SKM-1 treated with dmso at 0.1 percent for 144 hours (cell line): ENCODE results near the gene LAMA2.

ENCODE experiments used
- DNase-seq: peaks from one replicate; lab custom pipeline; 2025; ENCODE audit not compliant: unreplicated experiment; lab: John Stamatoyannopoulos, UW

LAMA2 gene

DNA sequence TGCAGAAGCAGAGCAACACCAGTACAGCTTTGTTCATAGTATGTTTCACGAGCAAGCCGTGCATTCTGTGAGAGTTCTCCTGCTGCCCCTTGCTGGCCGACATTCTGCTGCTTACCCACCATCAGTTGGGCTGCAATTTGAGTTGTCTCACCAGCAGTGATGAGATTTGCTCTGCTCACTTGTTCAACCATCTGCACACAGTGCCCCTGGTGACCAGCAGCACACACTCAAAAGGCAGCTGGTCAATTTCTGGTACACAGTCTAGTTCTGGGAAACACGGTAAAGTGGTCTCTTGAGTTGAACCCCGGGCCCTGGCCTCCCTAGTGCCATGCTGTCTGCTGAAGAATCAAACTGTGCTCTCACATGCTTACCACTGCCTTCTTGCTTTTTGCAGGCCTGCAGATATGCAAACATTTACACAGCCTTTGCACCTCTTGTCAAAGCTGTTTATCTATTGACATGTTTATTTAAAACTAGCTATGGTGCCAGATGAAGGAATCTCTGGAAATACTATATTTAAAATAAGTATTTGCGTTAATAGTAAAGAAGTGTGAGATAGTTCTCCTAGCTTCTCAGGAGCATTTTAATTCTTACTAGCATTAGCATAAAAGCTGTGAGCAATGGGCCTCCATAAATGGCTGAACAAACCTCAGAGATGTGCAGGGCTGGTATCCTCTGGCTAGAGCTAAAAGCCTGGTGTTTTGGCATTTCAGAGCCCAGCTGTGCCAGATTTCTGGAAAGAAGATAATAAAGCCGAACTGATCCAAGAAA lies 592.7 kb downstream of the LAMA2 start:
- DNase-seq: no peak

DNA sequence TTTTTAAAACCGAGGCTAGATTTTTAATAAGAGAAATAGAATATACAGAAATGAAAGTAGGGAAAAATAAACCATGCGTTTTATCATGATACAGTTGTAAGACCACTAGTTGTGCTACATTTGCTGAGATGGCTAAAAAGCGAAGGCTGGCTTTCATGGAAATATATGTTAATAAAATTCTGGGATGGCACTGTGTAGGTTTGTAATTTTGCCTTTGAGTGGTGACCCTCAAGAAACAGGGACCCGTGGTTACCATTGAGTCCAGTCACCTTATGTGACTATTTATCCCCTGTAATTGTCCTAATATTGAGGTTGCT lies 593.3 kb downstream of the LAMA2 start:
- DNase-seq: no peak

DNA sequence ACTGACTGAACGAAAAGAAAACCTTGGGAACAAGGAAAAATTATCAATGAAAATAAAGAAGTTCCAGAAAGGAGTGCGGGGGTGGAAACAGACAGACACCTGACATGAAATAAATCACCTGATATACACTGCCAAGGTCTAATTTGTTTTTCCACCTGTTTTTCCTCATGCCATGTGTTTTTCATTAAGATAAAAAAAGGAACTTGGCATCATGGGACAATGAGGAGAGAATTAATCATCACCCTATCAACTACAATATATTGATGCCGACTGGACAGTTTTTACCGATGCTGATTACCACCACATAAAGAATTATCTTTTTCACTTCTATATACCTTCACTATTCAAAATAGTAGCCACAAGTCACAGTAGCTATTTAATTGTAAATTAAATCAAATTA lies 593.9 kb downstream of the LAMA2 start:
- DNase-seq: no peak

DNA sequence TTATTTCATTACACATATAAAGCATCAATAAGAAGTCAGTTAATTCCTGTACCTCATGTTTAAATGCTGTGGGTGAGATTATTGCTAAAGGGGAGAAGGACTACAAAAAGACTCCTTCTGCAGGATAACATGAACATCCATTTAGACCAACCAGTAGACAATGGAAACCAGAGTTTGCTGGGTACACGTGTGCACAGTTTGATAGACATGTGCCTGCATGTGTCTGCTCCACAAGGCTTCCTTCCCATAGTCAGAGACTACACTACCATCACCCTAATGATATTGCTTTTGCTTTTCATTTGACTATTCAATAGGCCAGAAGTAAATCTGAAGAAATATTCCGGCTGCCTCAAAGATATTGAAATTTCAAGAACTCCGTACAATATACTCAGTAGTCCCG lies 595.4 kb downstream of the LAMA2 start:
- DNase-seq: no peak

DNA sequence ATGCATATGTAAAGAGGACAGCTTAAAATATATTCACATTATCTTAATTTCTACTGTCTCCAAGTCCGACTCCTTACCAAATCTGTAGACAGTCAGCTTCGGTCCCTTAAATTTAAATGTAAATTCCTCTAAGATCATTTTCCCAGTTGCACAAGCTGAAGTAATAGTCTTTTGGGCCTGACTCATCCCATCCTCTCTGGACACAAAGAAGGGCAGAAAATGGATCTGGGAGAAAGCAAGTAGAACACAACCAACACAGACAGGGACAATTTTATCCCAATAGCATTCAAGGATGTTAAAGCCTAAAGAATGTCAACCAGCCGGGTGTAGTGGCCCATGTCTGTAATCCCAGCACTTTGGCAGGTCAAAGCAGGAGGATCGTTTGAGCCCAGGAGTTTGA lies 598.8 kb downstream of the LAMA2 start:
- DNase-seq: no peak

DNA sequence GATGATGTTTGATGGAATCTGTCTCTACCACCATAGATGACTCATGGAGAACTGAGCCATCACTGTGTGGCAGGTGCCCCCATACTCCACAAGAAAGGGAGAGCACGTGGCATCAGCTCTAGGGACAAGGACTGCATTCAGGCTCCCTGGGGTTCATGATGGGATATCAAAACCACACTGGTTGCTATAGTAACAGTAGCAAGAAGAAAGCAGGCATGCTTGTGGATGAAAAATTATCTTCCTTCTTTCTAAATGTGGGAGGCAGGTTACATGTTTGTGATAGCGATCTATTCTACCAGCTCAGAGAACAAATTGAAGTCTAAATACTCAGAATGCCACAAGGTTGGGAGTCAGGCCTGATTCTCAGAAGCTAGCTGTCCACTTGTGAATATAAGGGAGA lies 602.8 kb downstream of the LAMA2 start:
- DNase-seq: no peak

DNA sequence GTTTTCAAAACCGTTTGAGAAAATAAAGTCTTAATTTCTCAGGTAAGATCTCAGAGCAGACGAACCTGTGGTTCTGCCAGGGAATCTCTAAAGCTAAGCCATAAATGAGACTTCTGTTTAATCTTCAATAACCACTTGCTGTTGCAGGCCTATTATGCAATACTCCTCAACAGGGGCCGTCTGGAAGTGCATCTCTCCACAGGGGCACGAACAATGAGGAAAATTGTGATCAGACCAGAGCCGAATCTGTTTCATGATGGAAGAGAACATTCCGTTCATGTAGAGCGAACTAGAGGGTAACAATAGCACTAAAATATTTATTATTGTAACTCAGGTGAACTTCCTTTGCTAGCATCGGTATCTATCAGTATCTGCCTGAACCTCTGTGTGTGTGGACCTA lies 603.4 kb downstream of the LAMA2 start:
- DNase-seq: no peak

DNA sequence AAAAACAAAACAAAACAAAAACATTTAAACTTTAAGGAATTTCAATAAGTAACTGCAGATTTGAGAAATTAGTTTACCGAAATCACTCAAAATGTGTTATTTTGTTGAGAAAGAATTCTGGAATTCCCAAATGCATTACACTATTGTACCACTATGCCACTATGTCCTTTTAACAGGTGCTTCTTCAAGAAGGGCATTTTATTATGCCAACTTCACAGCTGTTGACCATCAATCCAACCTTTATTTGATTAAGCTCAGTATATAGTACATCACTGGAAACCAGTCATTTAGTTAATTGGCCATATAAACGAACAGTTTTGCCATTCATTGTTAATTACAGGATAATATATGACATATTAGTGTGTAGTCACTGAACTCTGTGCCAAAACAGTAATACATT lies 605.4 kb downstream of the LAMA2 start:
- no peak for DNase-seq

DNA sequence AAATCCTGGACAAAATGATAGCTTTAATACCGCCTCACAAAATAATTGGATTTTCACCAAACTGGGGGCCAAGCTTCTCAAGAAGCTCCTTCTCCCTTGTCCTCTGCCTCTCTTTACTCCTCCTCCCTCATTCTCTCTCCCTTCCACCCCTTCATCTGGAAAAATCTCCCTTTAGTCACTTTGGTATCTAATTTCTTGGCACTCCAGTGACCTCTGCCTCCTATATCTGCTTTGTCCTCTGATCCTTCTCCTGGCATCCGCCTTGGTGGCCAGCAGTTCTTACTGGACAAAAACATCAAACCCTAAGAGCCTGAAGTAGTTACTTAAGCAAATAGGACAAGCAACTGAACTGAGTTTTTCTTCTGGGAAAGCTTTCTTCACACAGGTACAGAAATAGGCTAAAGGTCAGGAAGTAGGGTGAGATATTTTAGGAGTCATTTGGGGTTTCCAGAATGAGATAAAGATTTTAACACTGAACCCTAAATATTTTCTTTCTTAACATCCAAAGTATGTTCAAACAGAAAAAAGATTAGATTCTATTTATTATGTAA lies 606.4 kb downstream of the LAMA2 start:
- DNase-seq: no peak

DNA sequence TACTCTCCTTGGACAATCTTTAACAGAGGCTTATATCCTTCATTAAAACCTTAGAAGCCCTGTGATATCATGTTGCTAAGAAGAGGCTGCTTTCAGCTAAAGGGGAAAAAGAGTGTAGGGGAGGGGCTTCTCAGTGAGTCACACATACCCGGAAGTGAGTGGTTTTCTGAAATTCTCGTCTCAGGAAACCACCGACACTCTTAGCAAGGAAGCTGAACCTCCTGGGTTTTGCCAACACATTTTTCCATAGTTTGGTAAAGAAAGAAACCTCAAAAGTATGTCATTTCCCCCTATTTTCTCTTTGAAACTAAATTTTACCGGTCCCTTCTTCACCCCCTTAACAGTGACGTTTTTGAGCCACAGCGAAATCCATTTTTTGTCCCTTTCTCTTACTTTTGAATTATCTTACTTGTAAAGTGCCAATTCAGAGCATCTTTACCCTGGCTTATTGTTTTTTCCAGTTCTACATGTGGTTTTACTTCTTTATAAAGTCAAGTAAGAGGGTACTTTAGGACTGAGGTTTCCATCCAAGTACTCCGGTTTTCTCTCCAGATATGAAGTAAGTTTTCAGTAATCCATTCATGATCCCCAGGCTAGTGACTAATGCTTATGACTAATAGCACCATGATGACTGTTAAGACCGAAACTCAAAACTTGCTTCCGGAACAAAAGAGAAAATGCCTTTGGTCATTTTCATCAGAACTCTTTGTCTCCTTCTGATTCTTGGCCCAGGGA lies 607.8 kb downstream of the LAMA2 start:
- peak; percentile 89 for DNase-seq

DNA sequence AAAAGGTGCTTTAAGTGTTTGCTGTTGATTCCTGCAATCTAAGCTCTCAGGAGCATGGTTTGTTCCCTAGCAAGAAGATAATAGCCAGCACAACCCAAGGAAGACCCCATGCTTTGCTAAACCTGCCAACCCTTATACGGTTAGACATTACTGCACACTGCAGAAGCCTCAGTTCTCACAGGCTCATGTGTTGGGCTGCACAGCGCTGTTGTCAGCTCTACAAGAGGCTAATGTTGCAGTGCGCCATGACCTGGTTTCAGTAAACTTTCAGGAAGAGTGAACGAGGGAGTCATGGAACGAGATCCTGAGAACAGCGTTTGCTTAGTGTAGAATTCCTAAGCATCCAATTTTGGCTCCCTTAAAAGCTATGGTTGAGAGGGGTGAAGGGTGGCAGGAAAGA lies 608.5 kb downstream of the LAMA2 start:
- no peak for DNase-seq

DNA sequence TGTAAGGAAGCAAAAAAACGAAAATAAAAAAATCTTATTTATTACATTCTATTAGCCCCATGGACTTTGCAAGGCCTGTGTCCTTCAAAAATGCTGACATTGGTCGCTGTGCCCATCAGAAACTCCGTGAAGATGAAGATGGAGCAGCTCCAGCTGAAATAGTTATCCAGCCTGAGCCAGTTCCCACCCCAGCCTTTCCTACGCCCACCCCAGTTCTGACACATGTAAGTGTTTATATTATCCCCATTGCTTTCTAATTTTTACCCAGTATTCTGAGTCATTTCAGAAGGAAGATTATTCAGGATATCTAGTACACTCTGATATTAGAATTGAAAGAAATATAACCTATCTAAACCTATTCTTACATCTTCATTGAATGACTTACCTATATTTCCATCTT lies 609.3 kb downstream of the LAMA2 start:
- no peak for DNase-seq

DNA sequence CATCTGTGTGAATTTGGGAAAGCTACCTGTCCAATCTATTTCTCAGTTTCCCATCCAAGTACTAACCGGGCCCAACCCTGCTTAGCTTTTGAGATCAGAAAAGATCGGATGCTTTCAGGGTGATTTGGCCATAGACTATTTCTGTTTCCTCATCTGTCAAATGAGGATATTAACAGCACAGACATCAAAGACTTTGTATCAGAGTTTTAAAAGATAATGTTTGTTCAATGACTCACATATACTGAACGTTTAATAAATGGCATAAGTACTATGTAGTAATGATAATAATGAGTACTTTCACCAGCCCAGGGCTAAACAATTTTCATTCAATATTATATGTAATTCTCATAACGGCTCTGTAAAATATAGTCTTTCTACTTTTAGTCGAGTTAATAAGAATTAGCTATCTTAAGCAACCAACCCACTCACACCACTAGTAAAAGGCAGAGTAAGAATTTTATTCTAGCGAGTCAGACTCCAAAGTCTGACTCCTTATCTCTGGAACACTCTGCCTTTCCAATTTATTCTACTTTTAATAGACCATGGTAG lies 610.5 kb downstream of the LAMA2 start:
- DNase-seq: no peak

DNA sequence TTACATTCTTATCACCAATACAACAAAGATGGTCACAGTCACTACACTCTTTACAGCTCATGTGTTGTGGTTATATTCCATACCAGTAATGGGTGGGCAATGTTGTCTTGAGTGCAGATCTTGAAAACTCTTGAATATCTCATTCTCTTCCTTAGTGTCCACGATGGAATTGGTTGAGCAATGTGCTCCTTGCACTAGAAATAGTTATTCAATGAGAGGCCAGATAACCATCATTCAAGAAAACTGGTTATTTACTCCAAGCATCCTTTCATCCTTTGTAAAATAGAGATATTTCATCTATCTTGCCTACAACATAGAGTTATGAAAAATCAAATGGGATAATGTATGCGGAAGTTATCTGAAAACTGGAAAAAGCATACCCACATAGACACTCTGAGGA lies 611.2 kb downstream of the LAMA2 start:
- no peak for DNase-seq

DNA sequence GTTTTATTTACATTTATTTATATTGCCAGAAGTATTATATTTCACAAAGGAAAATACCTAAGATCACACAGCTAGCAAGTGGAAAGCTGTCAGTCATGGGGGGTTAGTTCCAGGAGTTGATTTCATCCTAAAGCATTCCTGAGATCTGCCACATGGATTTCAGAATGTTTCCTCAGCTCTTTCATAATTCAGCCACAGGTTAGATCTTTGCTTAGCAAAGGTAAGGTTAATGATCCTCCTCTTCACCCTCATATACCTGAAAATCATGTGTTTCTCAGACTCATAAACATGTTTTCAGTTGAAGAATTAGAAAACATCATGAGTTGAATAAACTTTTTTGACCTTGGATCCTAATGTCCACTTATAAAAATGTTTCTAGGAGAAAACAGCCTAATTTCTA lies 611.6 kb downstream of the LAMA2 start:
- DNase-seq: no peak

DNA sequence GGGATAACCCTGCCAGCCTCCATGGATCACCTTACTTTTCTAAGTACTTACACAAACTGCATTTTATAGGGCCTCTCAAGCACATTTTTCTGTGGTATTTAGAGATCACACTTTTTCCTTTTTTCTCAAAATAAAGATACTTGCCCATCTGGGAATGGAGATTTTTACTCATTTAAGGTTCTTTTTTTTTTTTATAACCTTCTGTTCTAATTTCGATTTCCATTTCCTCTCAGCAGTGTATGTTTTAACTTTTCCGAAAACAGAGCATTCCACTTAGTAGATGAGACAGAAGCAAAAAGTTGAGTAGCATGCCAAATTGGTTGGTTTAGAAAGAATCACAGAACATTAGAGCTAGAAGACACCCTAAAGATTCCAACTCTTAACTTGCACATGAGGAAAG lies 612.7 kb downstream of the LAMA2 start:
- DNase-seq: no peak

DNA sequence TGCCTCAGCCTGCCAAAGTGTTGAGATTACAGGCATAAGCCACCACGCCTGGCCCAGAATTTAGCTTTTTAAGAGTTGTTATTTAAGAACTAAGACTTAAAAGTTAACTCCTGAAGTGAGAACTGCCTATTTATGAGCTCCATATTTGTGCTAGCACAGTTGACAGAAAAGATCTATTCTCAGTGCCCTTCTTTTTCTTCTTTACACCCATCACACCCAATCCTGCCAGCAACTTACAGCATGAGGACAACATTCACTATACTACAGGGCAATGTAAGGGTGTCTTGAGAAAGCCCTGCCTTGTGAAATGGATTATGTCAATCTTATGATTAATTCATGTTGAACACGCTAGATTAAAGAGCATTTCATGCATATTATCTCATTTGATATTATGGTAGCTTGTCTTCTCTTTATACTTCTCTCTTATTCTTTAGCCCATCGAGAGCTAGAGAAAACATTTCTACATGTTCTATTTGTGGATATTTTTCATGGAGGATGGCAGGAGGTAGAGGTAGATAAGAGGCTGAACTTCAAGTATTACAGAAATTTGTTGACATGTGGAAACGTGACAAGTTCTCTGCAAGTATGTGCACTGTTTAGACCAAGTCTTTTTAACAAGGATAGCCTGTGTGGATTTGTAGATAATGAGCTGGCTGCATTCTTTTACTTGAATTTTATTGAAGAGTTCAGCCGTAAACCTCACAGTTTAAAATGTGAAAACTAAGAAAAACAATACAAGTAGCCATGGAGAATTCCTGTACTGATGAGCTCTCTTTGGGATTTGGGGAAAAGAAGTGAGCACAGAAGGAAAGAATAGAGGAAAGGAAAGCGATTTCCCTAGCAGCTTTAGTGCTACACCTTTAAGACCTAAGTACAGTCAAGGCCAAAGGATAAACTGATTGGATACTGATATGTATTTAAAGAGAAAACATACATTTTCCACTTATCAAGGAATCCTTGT lies 614.8 kb downstream of the LAMA2 start:
- no peak for DNase-seq

DNA sequence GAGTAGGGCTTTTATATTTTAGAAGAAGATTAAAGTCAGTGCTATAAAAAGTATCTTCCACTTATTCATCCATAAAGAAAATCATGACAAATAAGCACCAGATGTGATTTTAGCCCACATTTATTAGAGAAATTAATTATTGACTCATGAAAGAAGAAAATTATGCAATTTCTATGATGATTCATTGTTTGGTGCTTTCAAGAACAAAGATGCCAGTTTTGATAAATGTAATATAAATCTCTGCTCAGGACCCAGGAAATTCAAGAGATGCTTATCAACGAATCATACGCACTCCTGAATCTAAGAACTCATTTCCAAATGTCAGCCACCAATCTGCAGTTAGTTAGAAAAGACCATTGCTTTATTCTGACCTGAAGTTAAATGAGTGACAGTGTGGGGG lies 615.6 kb downstream of the LAMA2 start:
- DNase-seq: no peak

DNA sequence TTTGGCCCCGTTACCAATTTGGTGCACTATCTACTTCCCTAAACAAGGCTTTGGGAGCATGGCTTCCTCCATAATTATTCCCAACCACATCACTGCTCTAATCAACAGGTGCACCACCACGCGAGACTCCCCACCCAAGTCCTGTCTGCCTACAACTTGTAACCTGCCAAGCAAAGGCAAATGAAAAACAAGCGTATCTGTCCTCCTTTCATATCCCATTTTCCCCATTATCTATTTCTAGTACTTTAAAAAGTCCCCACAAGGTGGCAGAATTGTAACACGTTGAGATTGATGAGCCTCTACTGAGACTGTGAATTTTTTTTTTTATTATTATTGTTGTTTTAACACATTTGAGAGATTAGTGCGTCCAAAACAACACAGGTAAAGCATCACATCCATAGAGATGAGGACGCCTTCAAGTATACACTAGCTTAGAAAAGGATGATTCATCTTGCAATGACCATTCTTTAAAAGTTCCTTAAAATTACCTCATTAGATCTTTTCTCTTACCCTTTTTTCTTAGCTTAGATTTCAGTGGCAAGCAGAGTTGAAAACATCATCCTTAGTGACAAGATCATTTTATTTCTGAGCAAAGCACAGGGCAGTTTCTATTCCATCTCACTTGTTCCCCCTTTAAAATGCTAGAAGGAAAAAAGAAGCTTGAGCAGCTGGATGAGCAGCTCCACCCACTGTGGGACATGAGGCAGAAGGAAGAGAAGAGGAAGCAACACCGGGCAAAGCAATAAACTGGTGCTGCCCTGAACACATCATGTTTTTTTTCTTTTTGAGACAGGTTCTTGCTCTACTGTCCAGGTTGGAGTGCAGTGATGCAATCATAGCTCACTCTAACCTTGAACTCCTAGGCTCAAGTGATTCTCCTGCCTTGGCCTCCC lies 616.3 kb downstream of the LAMA2 start:
- DNase-seq: peak; percentile 47

DNA sequence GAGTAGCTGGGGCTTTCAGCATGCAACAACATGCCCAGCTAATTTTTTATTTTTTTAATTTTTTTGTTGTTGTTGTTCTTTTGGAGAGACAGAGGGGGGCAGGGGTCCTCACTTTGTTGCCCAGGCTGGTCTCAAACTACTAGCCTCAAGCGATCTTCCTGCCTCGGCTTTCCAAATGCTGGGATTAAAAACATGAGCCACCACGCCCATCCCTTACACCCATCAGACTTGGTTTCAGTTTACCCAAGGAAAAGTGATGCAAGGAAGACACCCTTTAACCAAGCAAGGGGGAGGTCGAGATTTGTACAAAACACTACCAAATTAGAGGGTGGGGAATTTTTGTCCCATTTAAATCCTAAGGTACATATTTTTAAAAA lies 616.9 kb downstream of the LAMA2 start:
- no peak for DNase-seq
